A549 treated with CpdA at 1 μM for 4 hours (cell line): Measurements from ENCODE around the gene CDK6. TPM values are rescaled to one million over a fixed set of nuclear protein-coding genes. Genes with fewer than 3 reads are reported as not detected.

Source experiments
- total RNA-seq: library from RNA; stranded (reverse); fragments of 200-300 nt; extraction: Qiagen RNA extraction; gene quantifications from 5 replicates; pipeline ENCODE4 v1.2.3, GENCODE V29; 2022; ENCODE audit warnings: low read depth

Gene CDK6
- 14.3 to 18.0 TPM (median 15.2 TPM) in 5 replicates for total RNA-seq

DNA sequence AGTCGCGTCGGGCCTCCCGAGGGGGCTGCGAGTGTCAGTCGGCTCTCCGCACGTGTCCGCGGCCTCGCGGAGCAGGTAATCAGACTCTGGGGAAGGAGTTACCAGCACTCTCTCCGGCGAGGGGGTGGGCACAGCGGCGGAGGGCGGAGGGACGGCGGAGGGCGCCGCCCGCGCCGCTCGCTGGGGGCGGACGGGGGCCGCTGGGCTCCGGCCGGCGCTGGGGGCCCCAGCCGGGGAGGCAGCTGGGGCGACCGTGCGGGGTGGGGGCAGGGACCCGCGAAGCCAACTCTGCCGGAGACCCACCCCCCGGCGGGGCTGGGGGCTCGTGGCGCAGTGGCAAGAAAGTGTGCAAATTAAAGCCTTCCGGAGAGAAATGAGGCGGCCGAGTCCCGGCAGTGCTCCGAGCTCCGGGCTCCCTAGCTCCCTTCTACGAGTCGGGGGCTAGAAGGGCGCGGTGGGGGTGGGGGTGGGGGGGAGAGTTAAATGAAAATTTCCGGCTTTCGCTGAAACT is at the start of gene CDK6:
TSS of gene CDK6 (minus strand) at position 85 of the 511 bp plus-strand sequence. CDS start 3,250 bp downstream, outside the sequence.

Other genes with a start within 250 kb of the CDK6 start
- gene FAM133B, start 246.2 kb downstream of the CDK6 start, total RNA-seq: 24.1 to 32.5 TPM (median 26.8 TPM) in 5 replicates